ENCODE data around the gene NPRL2. TPM values are rescaled to one million over a fixed set of nuclear protein-coding genes. Genes with fewer than 3 reads are reported as not detected.

Gene NPRL2
- total RNA-seq, 1 experiment from 2014 or later, result 20.6 TPM

DNA sequence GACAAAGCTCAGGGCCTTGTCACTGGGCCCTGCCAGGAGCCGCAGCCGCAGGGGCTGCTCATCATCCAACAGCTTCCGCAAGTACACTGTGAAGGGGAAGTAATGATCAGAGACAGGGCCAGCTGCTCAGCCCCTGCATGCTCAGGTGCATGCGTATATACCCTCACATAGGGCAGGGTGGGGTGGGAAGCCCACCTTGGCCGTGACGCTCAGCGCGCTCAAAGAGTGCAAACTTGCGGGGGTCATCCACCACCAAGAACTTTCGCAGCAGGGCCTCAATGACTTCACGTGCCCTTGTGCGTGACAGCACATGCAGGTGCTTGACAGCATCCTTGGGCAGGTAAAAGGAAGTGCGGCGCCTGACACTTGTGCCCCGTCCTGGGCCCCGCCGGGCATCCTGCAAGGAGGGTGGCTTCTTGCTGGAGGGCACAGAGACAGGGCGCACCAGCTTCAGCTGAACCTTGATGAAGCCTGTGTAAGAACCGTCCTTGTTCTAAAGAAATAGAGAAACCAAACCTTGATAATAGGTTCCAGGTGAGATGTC, 19.1 kb downstream of the NPRL2 start:
- ATAC-seq (no peak), DNase-seq (ENCODE audit: low spot score) (no peak)
- H3K4me3 Mint-ChIP-seq, result no peak overlapping the region
- ChIA-PET POLR2A (no interaction called here), CTCF (interaction anchor here (0.8 kb wide), 1 partner anchor 15 kb away, joined by 6 read pairs; no protein-coding TSS in a partner anchor)
- peaks cover 24% of the 10 kb centered on the region for H3K36me3 Mint-ChIP-seq
- no peaks in the 10 kb centered on the region for H3K9me3 Mint-ChIP-seq
- no peak for TF ChIP-seq SOX15 (CRISPR knock-in tag; IDR thresholded peaks at IDR 0.05)
- no peak for TF ChIP-seq SMAD4 (CRISPR knock-in tag; IDR thresholded peaks at IDR 0.05)
- no peak for TF ChIP-seq CTCF (IDR thresholded peaks at IDR 0.05)
- no peak for TF ChIP-seq ZNF121 (CRISPR knock-in tag; IDR thresholded peaks at IDR 0.05)
- no peak for TF ChIP-seq CREM (CRISPR knock-in tag; IDR thresholded peaks at IDR 0.05)
- TF ChIP-seq, protein P1, sequence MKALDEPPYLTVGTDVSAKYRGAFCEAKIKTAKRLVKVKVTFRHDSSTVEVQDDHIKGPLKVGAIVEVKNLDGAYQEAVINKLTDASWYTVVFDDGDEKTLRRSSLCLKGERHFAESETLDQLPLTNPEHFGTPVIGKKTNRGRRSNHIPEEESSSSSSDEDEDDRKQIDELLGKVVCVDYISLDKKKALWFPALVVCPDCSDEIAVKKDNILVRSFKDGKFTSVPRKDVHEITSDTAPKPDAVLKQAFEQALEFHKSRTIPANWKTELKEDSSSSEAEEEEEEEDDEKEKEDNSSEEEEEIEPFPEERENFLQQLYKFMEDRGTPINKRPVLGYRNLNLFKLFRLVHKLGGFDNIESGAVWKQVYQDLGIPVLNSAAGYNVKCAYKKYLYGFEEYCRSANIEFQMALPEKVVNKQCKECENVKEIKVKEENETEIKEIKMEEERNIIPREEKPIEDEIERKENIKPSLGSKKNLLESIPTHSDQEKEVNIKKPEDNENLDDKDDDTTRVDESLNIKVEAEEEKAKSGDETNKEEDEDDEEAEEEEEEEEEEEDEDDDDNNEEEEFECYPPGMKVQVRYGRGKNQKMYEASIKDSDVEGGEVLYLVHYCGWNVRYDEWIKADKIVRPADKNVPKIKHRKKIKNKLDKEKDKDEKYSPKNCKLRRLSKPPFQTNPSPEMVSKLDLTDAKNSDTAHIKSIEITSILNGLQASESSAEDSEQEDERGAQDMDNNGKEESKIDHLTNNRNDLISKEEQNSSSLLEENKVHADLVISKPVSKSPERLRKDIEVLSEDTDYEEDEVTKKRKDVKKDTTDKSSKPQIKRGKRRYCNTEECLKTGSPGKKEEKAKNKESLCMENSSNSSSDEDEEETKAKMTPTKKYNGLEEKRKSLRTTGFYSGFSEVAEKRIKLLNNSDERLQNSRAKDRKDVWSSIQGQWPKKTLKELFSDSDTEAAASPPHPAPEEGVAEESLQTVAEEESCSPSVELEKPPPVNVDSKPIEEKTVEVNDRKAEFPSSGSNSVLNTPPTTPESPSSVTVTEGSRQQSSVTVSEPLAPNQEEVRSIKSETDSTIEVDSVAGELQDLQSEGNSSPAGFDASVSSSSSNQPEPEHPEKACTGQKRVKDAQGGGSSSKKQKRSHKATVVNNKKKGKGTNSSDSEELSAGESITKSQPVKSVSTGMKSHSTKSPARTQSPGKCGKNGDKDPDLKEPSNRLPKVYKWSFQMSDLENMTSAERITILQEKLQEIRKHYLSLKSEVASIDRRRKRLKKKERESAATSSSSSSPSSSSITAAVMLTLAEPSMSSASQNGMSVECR (CRISPR knock-in tag; IDR thresholded peaks at IDR 0.05; ENCODE audit: borderline replicate concordance), result no peak
- TF ChIP-seq, protein P2, sequence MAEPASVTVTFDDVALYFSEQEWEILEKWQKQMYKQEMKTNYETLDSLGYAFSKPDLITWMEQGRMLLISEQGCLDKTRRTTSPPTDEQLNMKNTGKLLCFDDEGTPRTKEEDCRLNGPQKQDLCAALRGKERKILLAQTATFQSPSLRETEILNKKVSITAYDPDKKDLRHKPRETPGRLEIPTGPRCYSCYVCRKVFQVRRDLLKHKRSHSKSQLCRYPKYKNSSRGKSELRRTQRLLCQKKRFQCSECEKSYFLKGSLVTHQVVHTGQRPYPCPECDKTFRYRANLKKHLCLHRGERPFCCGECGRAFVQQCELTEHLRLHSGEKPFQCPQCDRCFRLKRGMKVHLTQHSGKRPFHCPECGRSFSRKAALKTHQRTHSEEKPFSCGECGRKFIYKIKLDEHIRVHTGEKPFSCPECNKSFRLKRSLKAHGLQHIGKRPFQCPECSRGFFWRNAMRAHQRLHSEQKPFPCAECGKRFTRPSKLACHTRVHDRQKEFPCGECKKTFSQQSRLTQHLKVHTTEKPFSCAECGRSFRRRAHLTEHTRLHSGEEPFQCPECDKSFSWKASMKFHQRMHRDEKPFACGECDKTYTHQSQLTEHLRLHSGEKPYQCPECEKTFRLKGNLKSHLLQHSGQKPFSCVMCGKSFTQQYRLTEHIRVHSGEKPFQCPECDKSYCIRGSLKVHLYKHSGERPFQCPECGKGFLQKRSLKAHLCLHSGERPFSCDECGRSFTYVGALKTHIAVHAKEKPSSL (CRISPR knock-in tag; conservative IDR thresholded peaks at IDR 0.05), result no peak
- TF ChIP-seq ZNF232 (CRISPR knock-in tag; IDR thresholded peaks at IDR 0.05), result no peak
- no peak for TF ChIP-seq ZNF219 (CRISPR knock-in tag; IDR thresholded peaks at IDR 0.05; ENCODE audit: borderline replicate concordance)
- no peak for TF ChIP-seq PREB (CRISPR knock-in tag; IDR thresholded peaks at IDR 0.05; ENCODE audit: borderline replicate concordance)
- H3K27ac Mint-ChIP-seq, result no peak overlapping the region
- H3K4me1 Mint-ChIP-seq, result peaks cover 15% of the 10 kb centered on the region
- H3K27me3 Mint-ChIP-seq (ENCODE audit: low read depth), result no peaks in the 10 kb centered on the region

DNA sequence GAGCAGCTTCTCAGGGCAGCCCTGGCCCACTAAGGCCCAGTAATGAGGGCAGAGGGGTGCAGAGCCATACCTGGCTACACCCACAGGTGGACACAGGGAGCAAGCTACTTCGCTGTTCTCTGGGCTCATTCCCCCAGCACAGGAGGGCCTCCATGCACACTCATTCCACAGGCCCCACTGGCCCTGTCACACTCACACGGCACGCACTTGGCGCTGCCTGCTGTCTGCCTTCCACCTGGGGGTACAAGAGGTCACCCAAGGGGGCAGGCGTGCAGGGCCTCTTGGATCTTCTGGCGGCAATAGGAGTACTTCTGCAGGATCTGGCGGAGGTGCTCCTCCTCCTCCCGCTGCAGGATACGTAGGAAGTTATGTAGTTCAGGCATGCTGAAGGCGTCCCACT, 20.2 kb downstream of the NPRL2 start:
- H3K4me1 Mint-ChIP-seq, result peaks cover 7% of the 10 kb centered on the region
- no peak overlapping the region for H3K27ac Mint-ChIP-seq
- H3K9me3 Mint-ChIP-seq, result no peaks in the 10 kb centered on the region
- CTCF ChIA-PET, result no interaction called here
- no peak for ATAC-seq
- DNase-seq (ENCODE audit: low spot score), result no peak
- POLR2A ChIA-PET, result no interaction called here
- H3K4me3 Mint-ChIP-seq, result no peak overlapping the region
- H3K27me3 Mint-ChIP-seq (ENCODE audit: low read depth), result no peaks in the 10 kb centered on the region
- H3K36me3 Mint-ChIP-seq, result peaks cover 28% of the 10 kb centered on the region
- TF ChIP-seq TEAD1 (CRISPR knock-in tag; IDR thresholded peaks at IDR 0.05) (no peak), MAX (CRISPR knock-in tag; IDR thresholded peaks at IDR 0.05) (no peak), TEAD4 (CRISPR knock-in tag; IDR thresholded peaks at IDR 0.05) (no peak), FOXJ3 (CRISPR knock-in tag; IDR thresholded peaks at IDR 0.05; ENCODE audit: borderline replicate concordance) (no peak), ETV6 (CRISPR knock-in tag; IDR thresholded peaks at IDR 0.05) (no peak), NR3C1 (CRISPR knock-in tag; conservative IDR thresholded peaks at IDR 0.05; ENCODE audit: low read depth) (no peak)
- TF ChIP-seq, protein P1 (CRISPR knock-in tag; IDR thresholded peaks at IDR 0.05; ENCODE audit: borderline replicate concordance), result no peak

Measured in WTC11 (cell line).